Stomach smooth muscle (tissue), 2 donors: Measurements from ENCODE around the gene CRIM1.

Experiments
- H3K27ac ChIP-seq: one replicate; pipeline ENCODE4 v1.7.0; 2013; ENCODE audit warnings: mild to moderate bottlenecking, low read length, inconsistent platforms
- H3K27me3 ChIP-seq, 2 donors: one replicate each; pipeline ENCODE4 v1.7.0; 2013; ENCODE audit warnings: low read length in 2 of 2; ENCODE audit not compliant: insufficient read depth in 2 of 2, control insufficient read depth in 1 of 2
- H3K36me3 ChIP-seq, 2 donors: one replicate each; pipeline ENCODE4 v1.7.0; 2013; ENCODE audit warnings: low read length in 2 of 2; ENCODE audit not compliant: control insufficient read depth in 2 of 2, insufficient read depth in 2 of 2
- H3K4me1 ChIP-seq: one replicate; pipeline ENCODE4 v1.7.0; 2013; ENCODE audit warnings: low read length; ENCODE audit not compliant: control insufficient read depth, insufficient read depth
- H3K4me3 ChIP-seq, 2 donors: one replicate each; pipeline ENCODE4 v1.7.0; 2013; ENCODE audit warnings: low read length in 2 of 2
- H3K9ac ChIP-seq, 2 donors: one replicate each; pipeline ENCODE4 v1.7.0; 2013; ENCODE audit warnings: low read length in 2 of 2, mild to moderate bottlenecking in 1 of 2
- H3K9me3 ChIP-seq, 2 donors: one replicate each; pipeline ENCODE4 v1.7.0; 2013; ENCODE audit warnings: low read length in 2 of 2; ENCODE audit not compliant: control insufficient read depth in 2 of 2
- donor health status: healthy.
- donor health status: Pancreatic carcinoma.

Gene CRIM1

DNA sequence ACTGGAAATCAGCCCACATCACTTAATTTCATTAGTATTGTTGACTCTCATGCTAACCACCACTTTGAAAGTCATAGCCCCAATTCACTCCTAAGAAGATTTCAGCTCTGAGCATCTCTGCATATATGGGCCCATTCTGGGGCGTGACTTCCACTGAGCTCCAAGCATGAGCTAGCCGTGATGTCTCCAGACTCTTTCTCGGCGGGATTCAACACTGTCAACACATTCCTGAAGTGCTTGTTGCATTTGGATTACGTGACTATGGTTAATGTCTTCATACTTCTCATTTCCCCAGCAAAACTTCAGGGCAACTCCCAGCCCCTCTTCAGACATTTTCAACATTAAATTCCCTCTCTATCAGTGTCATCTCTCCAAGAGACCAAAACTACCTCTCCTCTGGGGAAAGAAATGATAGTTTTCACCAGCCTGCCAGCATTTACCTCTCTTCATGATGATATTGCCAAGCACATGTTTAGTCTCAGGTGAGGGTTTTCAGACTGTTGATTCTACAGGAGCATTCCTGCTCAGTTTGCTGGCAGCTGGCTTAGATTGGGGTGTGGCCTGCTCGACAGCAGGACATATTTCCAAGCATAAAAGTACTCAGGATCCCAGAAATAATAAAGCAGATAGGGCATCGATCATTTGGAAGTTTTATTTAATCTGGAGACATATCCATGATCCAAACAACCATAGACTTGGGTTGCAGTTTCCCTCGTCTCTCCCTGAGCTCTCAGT is 160.7 kb downstream of the CRIM1 start:
- Histone ChIP-seq H3K27ac (no peak overlapping the region), H3K27me3 (no peaks in the 10 kb centered on the region), H3K36me3 (peaks cover 65 to 69% of the 10 kb centered on the region in 2 donors), H3K9me3 (no peaks in the 10 kb centered on the region), H3K4me1 (no peaks in the 10 kb centered on the region), H3K9ac (no peak overlapping the region), H3K4me3 (no peak overlapping the region)

DNA sequence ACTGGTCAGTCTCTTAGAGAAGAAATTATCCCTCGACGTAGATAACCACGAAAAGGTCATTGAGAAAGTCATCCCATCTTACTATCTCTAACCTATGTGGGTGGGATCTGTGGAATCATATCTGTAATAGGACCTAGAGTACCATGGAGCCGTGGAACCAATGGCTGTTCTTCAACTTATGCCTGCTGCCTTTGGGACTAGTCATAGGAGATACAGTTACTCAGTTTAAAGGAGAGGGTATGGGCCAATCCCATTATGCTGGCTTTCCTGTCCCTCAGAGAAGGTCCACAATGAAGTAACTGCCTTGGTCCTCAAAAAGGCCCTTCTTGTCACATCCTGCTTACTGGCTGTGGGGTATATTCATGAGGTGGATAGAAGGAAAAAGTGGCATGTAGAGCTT is 164.9 kb downstream of the CRIM1 start:
- Histone ChIP-seq H3K36me3 (peaks cover 58 to 64% of the 10 kb centered on the region in 2 donors), H3K4me3 (no peak overlapping the region), H3K9ac (no peak overlapping the region), H3K9me3 (no peaks in the 10 kb centered on the region), H3K4me1 (no peaks in the 10 kb centered on the region), H3K27ac (no peak overlapping the region), H3K27me3 (no peaks in the 10 kb centered on the region)

DNA sequence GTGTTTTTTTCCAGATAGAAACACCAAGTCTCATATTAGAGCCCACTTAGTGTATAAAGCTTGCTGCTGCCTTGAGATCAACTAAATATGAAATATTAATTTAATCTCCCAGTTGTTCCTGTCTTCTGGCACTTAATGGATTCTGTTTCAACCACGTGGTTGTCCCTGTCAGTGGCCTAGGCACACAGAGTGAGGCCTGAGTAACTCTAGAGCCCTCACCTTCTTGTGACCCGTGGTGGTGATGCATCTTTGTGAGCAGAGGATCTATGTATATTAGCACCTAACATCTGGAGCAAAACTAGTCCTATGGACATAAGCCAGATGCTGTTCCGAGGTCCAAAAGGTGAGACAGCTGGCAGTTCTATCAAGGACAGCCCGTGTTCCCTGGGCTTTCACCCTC is 167.6 kb downstream of the CRIM1 start:
- Histone ChIP-seq H3K9ac (no peak overlapping the region), H3K36me3 (peaks cover 39 to 53% of the 10 kb centered on the region in 2 donors), H3K27ac (no peak overlapping the region), H3K9me3 (no peaks in the 10 kb centered on the region), H3K4me3 (no peak overlapping the region), H3K4me1 (no peaks in the 10 kb centered on the region), H3K27me3 (no peaks in the 10 kb centered on the region)

DNA sequence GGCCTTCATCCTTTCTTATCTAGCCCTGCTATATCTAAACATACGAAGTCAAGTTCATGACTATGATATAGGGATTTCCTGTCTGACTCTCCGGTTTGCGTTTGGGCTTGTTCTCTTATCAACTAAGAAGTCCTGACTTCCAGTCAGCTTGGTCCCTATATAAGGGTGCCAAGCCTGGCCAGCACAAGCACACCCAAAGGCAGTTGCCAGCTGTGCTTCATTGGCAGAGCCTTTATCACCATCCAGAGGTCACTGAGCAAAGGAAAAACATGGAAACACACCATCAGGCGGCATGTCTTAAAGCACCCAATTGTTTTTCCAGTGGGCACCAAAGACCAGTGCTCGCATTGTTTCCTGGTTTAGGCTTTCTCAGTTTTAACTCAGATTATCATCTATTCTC is 169.7 kb downstream of the CRIM1 start:
- Histone ChIP-seq H3K36me3 (peaks cover 25 to 47% of the 10 kb centered on the region in 2 donors), H3K9me3 (no peaks in the 10 kb centered on the region), H3K27ac (no peak overlapping the region), H3K9ac (no peak overlapping the region), H3K4me3 (no peak overlapping the region), H3K4me1 (no peaks in the 10 kb centered on the region), H3K27me3 (no peaks in the 10 kb centered on the region)

DNA sequence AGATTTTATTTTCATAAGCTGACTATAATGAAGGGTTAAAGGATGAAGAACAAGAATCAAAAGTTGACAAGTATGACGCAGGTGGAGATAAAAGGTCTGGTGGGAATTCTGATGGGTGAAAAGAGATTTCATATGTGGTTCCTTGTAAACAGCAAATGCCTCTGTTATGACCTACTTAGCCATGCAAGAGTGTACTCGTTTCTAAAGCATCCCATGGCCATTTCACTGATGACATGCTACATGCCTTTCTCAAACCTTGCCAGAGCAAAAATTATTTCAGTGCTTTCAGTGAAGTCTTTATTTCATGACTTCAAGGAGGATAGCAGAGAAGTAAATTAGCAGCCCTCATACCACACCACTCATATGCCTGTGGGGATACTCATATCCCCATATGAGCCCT is 170.6 kb downstream of the CRIM1 start:
- H3K27ac ChIP-seq: no peak overlapping the region
- H3K4me1 ChIP-seq: no peaks in the 10 kb centered on the region
- H3K4me3 ChIP-seq: no peak overlapping the region
- H3K9me3 ChIP-seq: no peaks in the 10 kb centered on the region
- H3K27me3 ChIP-seq: no peaks in the 10 kb centered on the region
- peaks cover 24 to 41% of the 10 kb centered on the region in 2 donors for H3K36me3 ChIP-seq
- H3K9ac ChIP-seq: no peak overlapping the region

DNA sequence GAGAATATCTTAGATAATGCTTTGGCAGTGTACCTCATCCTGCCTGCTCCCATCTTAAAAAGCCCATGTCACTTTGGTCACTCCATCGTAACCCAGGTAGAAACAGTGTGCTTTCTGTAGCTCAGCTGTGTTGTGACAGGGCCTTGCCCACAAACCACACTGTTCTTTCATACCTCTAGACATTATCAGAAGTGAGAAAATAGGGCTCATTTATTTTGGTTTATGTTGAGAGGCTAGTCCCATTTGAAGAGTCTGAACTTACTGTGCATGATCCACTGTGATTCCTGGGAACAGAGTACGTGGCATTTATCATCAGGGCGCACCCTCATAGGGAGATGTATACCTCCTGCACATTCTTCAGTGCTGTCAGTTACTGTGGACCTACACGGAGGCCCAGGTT is 172.7 kb downstream of the CRIM1 start:
- Histone ChIP-seq H3K4me1 (no peaks in the 10 kb centered on the region), H3K27me3 (no peaks in the 10 kb centered on the region), H3K9me3 (no peaks in the 10 kb centered on the region), H3K36me3 (peaks cover 19 to 31% of the 10 kb centered on the region in 2 donors), H3K27ac (no peak overlapping the region), H3K4me3 (no peak overlapping the region), H3K9ac (no peak overlapping the region)

DNA sequence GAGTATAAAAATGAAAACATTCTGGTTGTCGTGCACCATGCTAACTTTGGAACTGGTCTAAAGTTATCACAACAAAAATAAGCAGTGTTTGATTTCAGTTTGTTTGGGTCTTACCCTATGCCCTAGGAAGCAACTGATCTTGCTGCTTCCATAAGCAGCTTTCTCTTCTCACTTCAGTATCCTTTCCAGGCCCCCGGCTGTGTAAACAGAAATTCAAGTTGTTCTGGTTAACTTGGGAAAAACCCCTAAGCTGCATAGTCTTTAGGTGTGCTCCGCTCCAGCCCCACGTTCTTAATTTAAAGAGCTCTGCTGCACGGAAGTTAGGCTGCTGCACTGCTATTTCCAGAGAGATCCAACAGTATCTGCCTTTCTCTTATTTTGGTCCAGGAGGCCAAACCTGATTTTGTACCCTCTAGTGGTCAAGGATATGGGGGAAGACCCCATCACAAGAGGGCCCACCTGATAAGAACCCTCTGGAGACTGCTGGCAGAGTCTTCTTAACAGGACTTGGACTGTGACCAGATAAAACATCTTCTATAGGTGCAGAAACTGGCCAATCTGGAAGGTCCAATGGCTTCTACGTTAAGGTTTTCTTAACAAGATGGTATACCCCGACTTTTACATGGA is 173.3 kb downstream of the CRIM1 start:
- H3K9ac ChIP-seq: no peak overlapping the region
- H3K36me3 ChIP-seq: peaks cover 13 to 25% of the 10 kb centered on the region in 2 donors
- no peaks in the 10 kb centered on the region for H3K27me3 ChIP-seq
- H3K4me3 ChIP-seq: no peak overlapping the region
- no peak overlapping the region for H3K27ac ChIP-seq
- H3K4me1 ChIP-seq: no peaks in the 10 kb centered on the region
- H3K9me3 ChIP-seq: no peaks in the 10 kb centered on the region

DNA sequence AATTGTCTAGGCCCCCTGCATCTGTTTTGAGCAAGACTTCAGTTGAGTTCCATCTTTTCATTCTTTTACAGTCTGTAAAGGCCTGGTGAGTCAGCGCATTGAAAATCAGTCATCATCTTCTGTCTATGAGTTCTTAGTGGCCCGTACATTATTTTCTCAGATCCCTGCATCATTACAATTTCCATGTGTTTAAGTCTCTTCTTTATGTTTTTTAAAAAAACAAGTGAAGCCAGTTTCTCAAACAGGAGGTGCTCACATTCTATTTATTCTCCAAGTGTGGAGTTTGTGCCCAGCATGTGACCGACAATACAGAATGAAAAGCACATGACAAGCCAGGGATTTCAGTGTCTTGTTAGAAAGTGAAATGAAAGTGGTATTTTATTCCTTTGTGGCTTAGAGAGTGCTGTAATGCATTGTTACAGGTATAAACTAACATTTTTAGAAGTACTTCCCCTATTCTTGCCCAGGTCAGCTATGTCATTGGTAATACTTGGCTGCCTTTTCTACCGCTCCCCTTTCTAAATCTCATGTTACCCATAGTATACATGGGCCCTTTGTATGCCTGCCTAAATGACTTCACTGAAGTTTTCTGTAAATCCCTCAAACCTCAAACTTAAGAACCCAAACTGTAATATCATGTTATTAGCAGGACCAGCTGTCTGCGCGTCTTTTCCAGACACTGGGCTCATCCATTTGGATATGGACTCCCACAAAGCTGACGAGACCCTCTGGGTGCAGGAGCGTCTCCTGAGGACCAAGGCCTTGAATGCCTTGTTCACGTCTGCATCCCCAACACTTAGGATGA is 174.8 kb downstream of the CRIM1 start:
- no peak overlapping the region for H3K27ac ChIP-seq
- peaks cover 9 to 17% of the 10 kb centered on the region in 2 donors for H3K36me3 ChIP-seq
- no peaks in the 10 kb centered on the region for H3K27me3 ChIP-seq
- H3K4me3 ChIP-seq: no peak overlapping the region
- H3K9me3 ChIP-seq: no peaks in the 10 kb centered on the region
- H3K4me1 ChIP-seq: no peaks in the 10 kb centered on the region
- H3K9ac ChIP-seq: no peak overlapping the region

DNA sequence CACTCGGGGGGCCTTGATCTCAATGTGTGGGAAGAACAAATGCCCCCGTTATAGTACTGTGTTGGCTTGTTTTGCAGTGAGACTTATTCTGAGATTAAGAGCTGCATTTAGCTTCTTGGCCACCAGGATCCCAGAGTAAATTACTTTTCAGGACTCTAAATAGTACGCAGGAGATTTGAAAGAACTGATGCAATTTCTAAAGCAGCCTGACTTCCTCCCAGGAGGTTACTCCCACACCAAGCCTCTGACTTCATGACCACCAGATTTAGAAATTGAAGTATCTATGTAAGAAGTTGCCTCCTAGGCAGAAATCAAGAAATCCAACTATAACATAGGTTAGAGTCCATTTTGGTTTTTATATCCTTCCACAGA is 175.4 kb downstream of the CRIM1 start:
- Histone ChIP-seq H3K4me3 (no peak overlapping the region), H3K9ac (no peak overlapping the region), H3K27ac (no peak overlapping the region), H3K36me3 (peaks cover 9 to 18% of the 10 kb centered on the region in 2 donors), H3K4me1 (no peaks in the 10 kb centered on the region), H3K27me3 (no peaks in the 10 kb centered on the region), H3K9me3 (no peaks in the 10 kb centered on the region)

DNA sequence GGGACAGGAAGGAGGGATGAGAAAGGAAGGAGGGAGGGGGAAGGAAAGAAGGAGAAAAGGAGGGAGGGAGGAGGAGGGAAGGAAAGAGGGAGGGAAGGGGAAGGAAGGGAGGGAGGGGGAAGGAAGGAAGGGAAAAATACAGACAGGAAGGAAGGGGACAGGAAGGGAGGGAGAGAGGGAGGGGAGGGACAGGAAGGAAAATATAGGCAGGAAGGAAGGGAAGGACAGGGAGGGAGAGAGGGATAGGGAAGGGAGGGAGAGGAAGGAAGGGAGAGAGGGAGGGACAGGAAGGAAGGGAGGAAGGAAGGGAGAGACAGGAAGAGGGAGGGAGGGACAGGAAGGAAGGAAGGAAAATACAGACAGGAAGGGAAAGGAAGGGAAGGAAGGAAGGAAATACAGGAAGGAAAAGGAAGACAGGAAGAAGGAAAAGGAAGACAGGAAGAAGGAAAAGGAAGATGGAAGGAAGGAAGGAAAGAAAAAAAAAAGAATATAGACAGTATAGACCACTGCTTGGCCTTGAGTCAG is 178.8 kb downstream of the CRIM1 start:
- Histone ChIP-seq H3K27me3 (no peaks in the 10 kb centered on the region), H3K36me3 (peaks cover 21 to 29% of the 10 kb centered on the region in 2 donors), H3K9me3 (no peaks in the 10 kb centered on the region), H3K4me3 (no peak overlapping the region), H3K4me1 (peaks cover 6% of the 10 kb centered on the region), H3K27ac (no peak overlapping the region), H3K9ac (no peak overlapping the region)
